ENCODE results near the gene RNF141.

Gene RNF141

GRCh38 chr11:10500757-10501684 lies 40.0 kb downstream of the RNF141 start:
- in situ Hi-C loops (cut with HindIII; ENCODE audit: low sequenced_read_pairs), result loop anchor here (25.0 kb wide), 1 partner anchor 236 kb away; no protein-coding TSS in a partner anchor

- in situ Hi-C loops (cut with HindIII; ENCODE audit: low sequenced_read_pairs), result loop anchor here (25.0 kb wide), 1 partner anchor 237 kb away; no protein-coding TSS in a partner anchor
These were observed 40.9 kb downstream of the RNF141 start for GRCh38 chr11:10499874-10500601.

- in situ Hi-C loops (cut with HindIII; ENCODE audit: low sequenced_read_pairs), result no loop called here
These were observed 41.5 kb downstream of the RNF141 start for GRCh38 chr11:10499452-10499851.

GRCh38 chr11:10498426-10499250 lies 42.3 kb downstream of the RNF141 start:
- in situ Hi-C loops (cut with HindIII; ENCODE audit: low sequenced_read_pairs), result no loop called here

- in situ Hi-C loops (cut with HindIII; ENCODE audit: low sequenced_read_pairs), result no loop called here
These were observed 43.0 kb downstream of the RNF141 start for GRCh38 chr11:10498022-10498400.

- in situ Hi-C loops (cut with HindIII; ENCODE audit: low sequenced_read_pairs), result no loop called here
These were observed 43.5 kb downstream of the RNF141 start for GRCh38 chr11:10497371-10498021.

- in situ Hi-C loops (cut with HindIII; ENCODE audit: low sequenced_read_pairs), result no loop called here
These were observed 44.6 kb downstream of the RNF141 start for GRCh38 chr11:10496296-10496936.

- in situ Hi-C loops (cut with HindIII; ENCODE audit: low sequenced_read_pairs), result no loop called here
These were observed 45.6 kb downstream of the RNF141 start for GRCh38 chr11:10495464-10495786.

GRCh38 chr11:10494636-10495463 lies 46.1 kb downstream of the RNF141 start:
- in situ Hi-C loops (cut with HindIII; ENCODE audit: low sequenced_read_pairs), result no loop called here

GRCh38 chr11:10493041-10493663 lies 47.8 kb downstream of the RNF141 start:
- in situ Hi-C loops (cut with HindIII; ENCODE audit: low sequenced_read_pairs), result no loop called here

GRCh38 chr11:10492084-10492483 lies 48.9 kb downstream of the RNF141 start:
- in situ Hi-C loops (cut with HindIII; ENCODE audit: low sequenced_read_pairs), result no loop called here

GRCh38 chr11:10490398-10491241 lies 50.4 kb downstream of the RNF141 start:
- in situ Hi-C loops (cut with HindIII; ENCODE audit: low sequenced_read_pairs), result no loop called here

- in situ Hi-C loops (cut with HindIII; ENCODE audit: low sequenced_read_pairs), result no loop called here
These were observed 51.0 kb downstream of the RNF141 start for GRCh38 chr11:10490032-10490397.

- in situ Hi-C loops (cut with HindIII; ENCODE audit: low sequenced_read_pairs), result no loop called here
These were observed 51.9 kb downstream of the RNF141 start for GRCh38 chr11:10488934-10489691.

GRCh38 chr11:10488121-10488933 lies 52.7 kb downstream of the RNF141 start:
- in situ Hi-C loops (cut with HindIII; ENCODE audit: low sequenced_read_pairs), result no loop called here

- in situ Hi-C loops (cut with HindIII; ENCODE audit: low sequenced_read_pairs), result no loop called here
These were observed 53.9 kb downstream of the RNF141 start for GRCh38 chr11:10487002-10487647.
